ENCODE data around the gene ASRGL1.

The ASRGL1 gene

GRCh38 chr11:62409831-62410230 lies 72.6 kb downstream of the ASRGL1 start:
- CTCF ChIA-PET = interaction anchor here (0.7 kb wide), 1 partner anchor 14 kb away, joined by 3 read pairs; no protein-coding TSS in a partner anchor
- POLR2A ChIA-PET = no interaction called here
- TF ChIP-seq TARDBP (IDR thresholded peaks at IDR 0.05) = no peak
- no peak for TF ChIP-seq FOXM1 (IDR thresholded peaks at IDR 0.05; ENCODE audit: borderline replicate concordance)
- TF ChIP-seq SP1 (IDR thresholded peaks at IDR 0.05) = no peak
- TF ChIP-seq SUZ12 (IDR thresholded peaks at IDR 0.05) = no peak
- no peak for TF ChIP-seq FOXK2 (IDR thresholded peaks at IDR 0.05)
- TF ChIP-seq PKNOX1 (IDR thresholded peaks at IDR 0.05) = no peak
- TF ChIP-seq CTBP1 (IDR thresholded peaks at IDR 0.05; ENCODE audit: borderline replicate concordance) = no peak
- TF ChIP-seq HDGF (IDR thresholded peaks at IDR 0.05; ENCODE audit: borderline replicate concordance) = no peak
- TF ChIP-seq FOXA1 (IDR thresholded peaks at IDR 0.05) = no peak
- no peak for TF ChIP-seq NFRKB (IDR thresholded peaks at IDR 0.05)
- TF ChIP-seq LEF1 (IDR thresholded peaks at IDR 0.05; ENCODE audit: borderline replicate concordance) = no peak
- DNase-seq (ENCODE audit: extremely low spot score) = no peak

- no peak for TF ChIP-seq CTBP1 (IDR thresholded peaks at IDR 0.05; ENCODE audit: borderline replicate concordance)
- no peak for TF ChIP-seq SP1 (IDR thresholded peaks at IDR 0.05)
- TF ChIP-seq SUZ12 (IDR thresholded peaks at IDR 0.05) = no peak
- no peak for DNase-seq (ENCODE audit: extremely low spot score)
- CTCF ChIA-PET = interaction anchor here (0.7 kb wide), 1 partner anchor 12 kb away, joined by 4 read pairs; no protein-coding TSS in a partner anchor
- POLR2A ChIA-PET = no interaction called here
Observed at GRCh38 chr11:62410972-62411371, 73.7 kb downstream of the ASRGL1 start.

GRCh38 chr11:62411524-62411923 lies 74.3 kb downstream of the ASRGL1 start:
- TF ChIP-seq PKNOX1 (IDR thresholded peaks at IDR 0.05) (no peak), FOXA1 (IDR thresholded peaks at IDR 0.05) (no peak), BHLHE40 (IDR thresholded peaks at IDR 0.05; ENCODE audit: borderline replicate concordance) (no peak), ZNF384 (IDR thresholded peaks at IDR 0.05) (no peak), FOXK2 (IDR thresholded peaks at IDR 0.05) (no peak), ELF4 (IDR thresholded peaks at IDR 0.05) (no peak), FOXM1 (IDR thresholded peaks at IDR 0.05; ENCODE audit: borderline replicate concordance) (no peak), TARDBP (IDR thresholded peaks at IDR 0.05) (no peak), SUZ12 (IDR thresholded peaks at IDR 0.05) (no peak), CTBP1 (IDR thresholded peaks at IDR 0.05; ENCODE audit: borderline replicate concordance) (no peak)
- ChIA-PET POLR2A (no interaction called here), CTCF (interaction anchor here (0.7 kb wide), 1 partner anchor 12 kb away, joined by 4 read pairs; no protein-coding TSS in a partner anchor)
- DNase-seq (ENCODE audit: extremely low spot score) = no peak

- no peak for DNase-seq (ENCODE audit: extremely low spot score)
- ChIA-PET CTCF (interaction anchor here (1.5 kb wide), 1 partner anchor 11 kb away, joined by 10 read pairs; no protein-coding TSS in a partner anchor), POLR2A (no interaction called here)
- TF ChIP-seq L3MBTL2 (conservative IDR thresholded peaks at IDR 0.05) (no peak), ZNF384 (IDR thresholded peaks at IDR 0.05) (no peak), SP1 (IDR thresholded peaks at IDR 0.05) (no peak), FOXK2 (IDR thresholded peaks at IDR 0.05) (no peak), ARNT (IDR thresholded peaks at IDR 0.05) (no peak), LEF1 (IDR thresholded peaks at IDR 0.05; ENCODE audit: borderline replicate concordance) (no peak), TARDBP (IDR thresholded peaks at IDR 0.05) (no peak)
Observed at GRCh38 chr11:62413060-62413696, 75.9 kb downstream of the ASRGL1 start.

DNA sequence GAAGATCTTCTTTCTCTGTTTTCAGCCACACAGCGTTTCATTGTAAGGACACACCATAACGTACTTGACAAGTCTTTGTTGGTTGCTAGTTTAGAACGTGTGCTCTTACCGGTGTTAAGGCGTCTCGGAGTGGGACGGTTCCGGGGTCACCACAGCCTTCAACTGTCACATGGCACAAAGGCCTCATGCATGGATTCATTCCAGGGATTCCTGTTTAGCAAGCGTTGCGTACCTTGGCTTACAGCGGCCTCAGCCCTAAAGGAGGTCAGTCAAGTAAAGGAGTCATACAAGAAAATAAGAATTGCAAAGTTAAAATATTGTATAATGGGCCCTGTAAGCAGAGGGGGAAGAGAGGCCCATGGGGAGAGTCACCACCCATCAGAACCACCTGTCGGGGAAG lies 79.3 kb downstream of the ASRGL1 start:
- DNase-seq (ENCODE audit: extremely low spot score) = no peak
- TF ChIP-seq SUZ12 (IDR thresholded peaks at IDR 0.05) (no peak), HDGF (IDR thresholded peaks at IDR 0.05; ENCODE audit: borderline replicate concordance) (no peak), TARDBP (IDR thresholded peaks at IDR 0.05) (no peak), SP1 (IDR thresholded peaks at IDR 0.05) (no peak), PKNOX1 (IDR thresholded peaks at IDR 0.05) (no peak), L3MBTL2 (conservative IDR thresholded peaks at IDR 0.05) (no peak), NFRKB (IDR thresholded peaks at IDR 0.05) (no peak), ELF4 (IDR thresholded peaks at IDR 0.05) (no peak), FOXK2 (IDR thresholded peaks at IDR 0.05) (no peak), FOXA1 (IDR thresholded peaks at IDR 0.05) (no peak), LEF1 (IDR thresholded peaks at IDR 0.05; ENCODE audit: borderline replicate concordance) (no peak)
- ChIA-PET POLR2A (no interaction called here), CTCF (interaction anchor here (0.6 to 2.5 kb wide), 2 partner anchors 23 to 126 kb away, joined by 3 to 9 read pairs; no protein-coding TSS in a partner anchor)

DNA sequence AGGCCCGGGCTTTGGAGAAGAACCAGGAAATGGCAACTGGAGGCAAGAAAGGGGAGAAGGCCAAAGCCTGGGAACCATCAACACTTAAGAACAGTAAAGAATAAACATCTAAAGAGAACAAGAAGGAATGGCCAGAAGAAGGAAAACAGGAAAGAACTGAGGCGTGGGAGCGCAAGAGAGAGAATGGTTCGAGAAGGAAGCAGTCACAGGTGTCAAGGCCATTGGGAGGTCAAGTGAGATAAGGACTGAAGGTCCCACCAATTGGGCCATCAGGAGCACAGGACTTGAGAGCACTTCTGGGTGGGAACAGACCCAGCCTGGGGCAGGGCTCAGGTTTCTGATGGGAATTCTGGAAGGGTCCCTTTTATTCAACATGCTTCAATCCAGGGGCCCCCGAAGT lies 80.9 kb downstream of the ASRGL1 start:
- DNase-seq (ENCODE audit: extremely low spot score) = no peak
- CTCF ChIA-PET = interaction anchor here (1.1 kb wide), 1 partner anchor 23 kb away, joined by 4 read pairs; no protein-coding TSS in a partner anchor
- POLR2A ChIA-PET = interaction anchor here (1.1 kb wide), 1 partner anchor 235 kb away, joined by 3 read pairs; the partner anchor contains the start of gene INTS5
- TF ChIP-seq BHLHE40 (IDR thresholded peaks at IDR 0.05; ENCODE audit: borderline replicate concordance) (no peak), SUZ12 (IDR thresholded peaks at IDR 0.05) (no peak), HDGF (IDR thresholded peaks at IDR 0.05; ENCODE audit: borderline replicate concordance) (no peak), ZNF384 (IDR thresholded peaks at IDR 0.05) (no peak), FOXM1 (IDR thresholded peaks at IDR 0.05; ENCODE audit: borderline replicate concordance) (no peak), PKNOX1 (IDR thresholded peaks at IDR 0.05) (no peak), CTBP1 (IDR thresholded peaks at IDR 0.05; ENCODE audit: borderline replicate concordance) (no peak), ARNT (IDR thresholded peaks at IDR 0.05) (no peak), FOXK2 (IDR thresholded peaks at IDR 0.05) (no peak), LEF1 (IDR thresholded peaks at IDR 0.05; ENCODE audit: borderline replicate concordance) (no peak), NFRKB (IDR thresholded peaks at IDR 0.05) (no peak), ELF4 (IDR thresholded peaks at IDR 0.05) (no peak), SP1 (IDR thresholded peaks at IDR 0.05) (no peak), TARDBP (IDR thresholded peaks at IDR 0.05) (no peak), L3MBTL2 (conservative IDR thresholded peaks at IDR 0.05) (no peak), FOXA1 (IDR thresholded peaks at IDR 0.05) (no peak)
